ENCODE results near the gene RTN4R.
"Not testable (repeated sequence)": the region's sequence is repeated elsewhere in the genome, so short reads cannot be mapped to it uniquely, and the experiment has no call there.

DNA sequence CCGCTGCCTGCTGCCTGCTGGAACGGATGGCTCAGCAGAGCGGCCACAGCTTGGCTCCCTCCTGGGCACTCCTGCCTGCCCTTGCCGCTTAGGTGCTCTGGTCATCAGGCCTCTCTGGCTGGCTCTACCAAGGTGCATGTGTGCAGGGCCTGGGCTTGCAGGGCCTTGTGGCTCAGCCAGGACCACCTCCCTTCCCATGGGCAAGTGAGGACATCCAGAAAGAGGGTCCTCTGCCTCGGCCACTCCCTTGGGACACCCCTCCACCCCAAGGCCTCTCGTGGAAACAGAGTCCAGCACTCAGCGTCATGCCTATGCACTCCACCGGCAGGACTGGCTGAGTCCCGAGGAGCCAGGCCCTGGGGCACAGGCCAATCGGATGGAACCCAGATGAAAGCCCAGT, 6.3 kb upstream of the RTN4R start:
- not testable (repeated sequence) for TF ChIP-seq CTCF (IDR thresholded peaks at IDR 0.05; ENCODE audit: low read depth, low read length, poor library complexity, severe bottlenecking); EZH2phosphoT487 (IDR thresholded peaks at IDR 0.05; ENCODE audit: borderline replicate concordance, low read length)

All from DOHH2 (cell line).